Activated CD4-positive, alpha-beta T cell treated with anti-CD3 and anti-CD28 coated beads, Interleukin-2, amount 50 U/mL, for 16 hours (primary cell): Measurements from ENCODE around the gene TOR4A.

ENCODE experiments used
- DNase-seq: peaks from one replicate; pipeline ENCODE4 v3.0.0-alpha.2; 2020

The TOR4A gene

GRCh38 chr9:137277329-137278041, at the start of gene TOR4A:
TSS of gene TOR4A (plus strand) at chr9:137277726. CDS start at chr9:137278690, 964 bp downstream.
- peak; percentile 59 for DNase-seq

GRCh38 chr9:137227853-137228505, 49.5 kb upstream of the TOR4A start:
- no peak for DNase-seq

- no peak for DNase-seq
Observed at GRCh38 chr9:137228506-137228967, 49.0 kb upstream of the TOR4A start.

GRCh38 chr9:137228968-137229896, 48.3 kb upstream of the TOR4A start:
- no peak for DNase-seq

GRCh38 chr9:137229903-137230704, 47.4 kb upstream of the TOR4A start:
- DNase-seq, result no peak

GRCh38 chr9:137230705-137231371, 46.7 kb upstream of the TOR4A start, which contains the start of gene SLC34A3:
TSS of gene SLC34A3 (plus strand) at chr9:137230901. CDS start at chr9:137231703, 802 bp downstream.
- DNase-seq, result no peak

- no peak for DNase-seq
Observed at GRCh38 chr9:137231372-137232039, 46.0 kb upstream of the TOR4A start.

GRCh38 chr9:137232101-137232500, 45.4 kb upstream of the TOR4A start:
- DNase-seq, result no peak

- DNase-seq, result no peak
Observed at GRCh38 chr9:137232510-137232909, 45.0 kb upstream of the TOR4A start.

GRCh38 chr9:137233143-137233980, 44.2 kb upstream of the TOR4A start:
- DNase-seq, result no peak

GRCh38 chr9:137234055-137234697, 43.4 kb upstream of the TOR4A start:
- no peak for DNase-seq

GRCh38 chr9:137234758-137235423, 42.6 kb upstream of the TOR4A start:
- DNase-seq, result no peak

- no peak for DNase-seq
Observed at GRCh38 chr9:137235424-137236237, 41.9 kb upstream of the TOR4A start.

- DNase-seq, result peak; percentile 91
Observed at GRCh38 chr9:137236238-137236935, 41.1 kb upstream of the TOR4A start.

- no peak for DNase-seq
Observed at GRCh38 chr9:137236936-137237421, 40.5 kb upstream of the TOR4A start.

- DNase-seq, result no peak
Observed at GRCh38 chr9:137237759-137238726, 39.5 kb upstream of the TOR4A start.
